CD4-positive, alpha-beta T cell treated with Interleukin-4 for 4 hours (primary cell): ENCODE measurements around the gene VOPP1.

Source experiments
- DNase-seq: peaks from one replicate; pipeline ENCODE4 v3.0.0-alpha.2; 2020

Gene VOPP1

GRCh38 chr7:55507743-55508142, 64.6 kb downstream of the VOPP1 start:
- DNase-seq: no peak

- no peak for DNase-seq
Measured at GRCh38 chr7:55504967-55505658, 67.2 kb downstream of the VOPP1 start.

GRCh38 chr7:55504093-55504859, 68.0 kb downstream of the VOPP1 start:
- no peak for DNase-seq

- no peak for DNase-seq
Measured at GRCh38 chr7:55502858-55503440, 69.4 kb downstream of the VOPP1 start.

DNA sequence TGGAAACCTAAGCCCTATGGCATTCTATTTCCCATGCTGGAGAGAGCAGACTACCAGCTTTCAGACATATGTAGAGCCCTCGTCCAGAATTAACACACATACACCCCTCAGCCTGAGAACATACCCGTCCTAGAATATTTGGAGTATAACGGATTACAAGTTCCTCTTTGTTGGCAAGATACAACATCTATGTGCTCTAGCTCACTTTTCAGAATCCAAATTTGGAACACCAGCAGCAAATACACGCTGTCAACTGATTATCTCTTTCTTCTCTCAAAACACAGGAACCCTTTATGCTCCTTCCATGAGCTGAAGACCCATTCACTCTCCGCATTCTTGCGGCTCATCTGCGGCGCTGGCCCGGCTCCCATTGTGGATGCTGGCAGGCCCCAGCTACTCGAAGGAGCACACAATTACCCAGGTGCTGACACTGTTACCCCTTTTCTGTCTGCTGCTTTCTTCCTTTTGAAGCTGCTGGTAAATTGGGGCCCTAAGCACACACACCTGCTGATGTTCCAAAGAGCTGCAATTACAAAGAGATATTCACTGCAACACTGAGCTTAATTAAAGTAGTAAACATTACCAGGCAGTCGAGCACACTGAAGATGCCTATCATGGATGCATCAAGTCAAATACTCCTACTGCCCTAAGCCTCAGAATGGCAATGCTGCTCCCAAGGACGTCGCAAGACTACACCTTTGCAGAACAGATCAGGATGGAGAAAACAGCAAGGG, 70.0 kb downstream of the VOPP1 start:
- no peak for DNase-seq

DNA sequence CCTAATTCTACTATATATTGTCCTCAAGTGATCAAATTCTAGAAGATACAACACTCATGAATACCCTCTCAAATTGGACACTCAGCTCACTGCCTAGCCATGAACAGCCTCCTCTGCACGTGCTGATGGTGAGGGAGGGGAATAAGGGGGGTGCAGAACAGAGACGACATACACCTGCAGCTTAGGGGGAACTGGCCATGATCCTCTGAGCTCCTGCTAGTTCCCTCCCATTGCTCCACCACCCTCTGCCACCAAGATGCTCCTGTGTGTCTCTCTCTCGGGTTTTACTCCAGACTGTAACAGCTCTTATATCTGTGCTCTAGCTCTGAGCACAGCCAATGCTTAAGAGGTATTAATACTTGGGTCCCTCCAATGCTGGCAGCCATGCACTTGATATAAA, 70.7 kb downstream of the VOPP1 start:
- DNase-seq: no peak

DNA sequence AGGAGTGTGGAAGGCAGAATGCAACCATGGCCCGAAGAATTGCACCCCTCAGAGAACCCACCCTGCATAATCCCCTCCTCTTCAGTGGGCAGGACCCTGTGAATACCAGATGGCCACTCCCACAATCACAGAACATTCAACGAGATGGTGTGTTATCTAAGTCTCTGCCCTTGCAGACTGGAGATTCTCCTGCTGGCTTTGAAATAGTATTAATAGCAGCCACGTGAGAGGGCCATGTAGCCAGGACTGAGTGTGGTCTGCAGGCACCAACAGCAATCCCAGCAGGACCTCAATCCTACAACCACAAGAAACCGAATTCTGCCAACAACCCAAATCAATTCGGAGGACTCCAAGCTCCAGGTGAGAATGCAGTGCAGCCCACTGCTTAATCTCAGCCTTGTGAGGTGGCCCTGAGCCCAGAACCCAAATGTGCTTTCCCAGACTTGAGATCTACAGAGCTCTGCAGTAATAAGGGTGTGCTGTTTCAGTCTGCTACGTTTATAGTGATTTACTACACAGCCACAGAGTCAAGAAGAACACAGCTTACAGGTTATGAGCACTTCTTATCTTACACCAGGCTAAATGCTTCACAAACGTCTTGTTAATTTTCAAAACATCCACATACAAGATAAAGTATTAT, 72.1 kb downstream of the VOPP1 start:
- DNase-seq: no peak

DNA sequence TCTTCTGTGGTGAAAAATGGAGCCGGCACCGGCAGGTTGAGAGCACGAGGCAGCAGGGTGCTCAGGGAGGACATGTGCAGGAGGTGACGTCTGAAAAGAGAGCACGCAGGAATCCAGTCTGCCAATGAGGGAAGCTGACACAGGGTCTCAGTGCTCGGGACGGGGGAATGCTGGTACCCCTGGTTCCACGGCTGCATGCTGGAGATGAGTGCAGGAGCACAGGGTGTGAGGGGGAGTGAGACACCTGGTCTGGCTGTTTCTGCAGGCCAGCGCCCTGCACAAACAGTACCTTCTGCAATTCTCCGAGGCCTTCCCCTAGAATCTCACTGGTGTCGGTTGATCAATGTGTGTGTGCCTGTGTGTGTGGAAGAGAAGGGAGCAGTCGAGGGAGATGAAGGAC, 72.7 kb downstream of the VOPP1 start:
- DNase-seq: no peak

GRCh38 chr7:55498770-55499169, 73.5 kb downstream of the VOPP1 start:
- DNase-seq: no peak

DNA sequence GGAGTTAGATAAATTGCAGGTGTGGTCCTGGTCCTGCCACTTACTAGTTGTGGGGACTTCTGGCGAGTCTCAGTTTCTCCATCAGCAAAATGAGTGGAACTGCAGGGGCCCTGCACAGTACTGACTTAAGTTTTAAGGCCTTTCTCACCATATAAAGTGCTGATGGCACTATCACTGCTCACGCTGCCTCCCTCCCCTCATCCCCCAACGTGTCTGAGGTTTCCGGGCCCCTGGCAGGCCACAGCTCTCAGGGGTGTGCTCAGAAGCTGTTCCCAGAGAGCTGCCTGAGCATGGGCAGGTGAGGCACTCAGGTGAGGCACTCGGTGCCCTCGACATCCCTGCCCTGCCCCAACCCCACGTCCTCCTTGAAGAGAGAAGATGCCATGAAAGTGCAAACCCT, 74.2 kb downstream of the VOPP1 start:
- DNase-seq: peak; percentile 46

- DNase-seq: no peak
Measured at GRCh38 chr7:55497521-55497920, 74.8 kb downstream of the VOPP1 start.

GRCh38 chr7:55496906-55497305, 75.4 kb downstream of the VOPP1 start:
- no peak for DNase-seq

GRCh38 chr7:55494951-55495350, 77.4 kb downstream of the VOPP1 start:
- DNase-seq: no peak

- no peak for DNase-seq
Measured at GRCh38 chr7:55493408-55493807, 78.9 kb downstream of the VOPP1 start.

GRCh38 chr7:55491346-55491745, 81.0 kb downstream of the VOPP1 start:
- no peak for DNase-seq

DNA sequence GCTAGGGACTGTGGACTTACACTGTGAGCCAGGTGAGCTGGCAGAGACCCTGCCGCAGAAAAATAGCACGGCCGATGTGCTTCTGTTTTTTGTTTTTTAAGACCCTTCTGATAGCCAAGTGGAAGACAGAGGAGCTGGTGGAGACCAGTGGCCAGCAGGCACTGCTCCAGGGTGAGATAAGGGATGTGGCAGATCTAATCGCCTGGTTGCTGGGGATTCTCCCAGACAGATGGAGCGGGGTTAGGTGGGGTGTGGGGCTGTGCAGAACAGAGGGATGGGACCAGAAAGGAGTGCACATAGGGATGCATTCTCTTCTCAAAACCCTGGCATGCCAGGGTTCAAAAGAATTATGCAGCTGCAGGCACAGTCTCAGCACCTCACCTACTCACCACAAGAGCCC, 82.2 kb downstream of the VOPP1 start:
- DNase-seq: no peak

GRCh38 chr7:55489552-55489951, 82.8 kb downstream of the VOPP1 start:
- no peak for DNase-seq

DNA sequence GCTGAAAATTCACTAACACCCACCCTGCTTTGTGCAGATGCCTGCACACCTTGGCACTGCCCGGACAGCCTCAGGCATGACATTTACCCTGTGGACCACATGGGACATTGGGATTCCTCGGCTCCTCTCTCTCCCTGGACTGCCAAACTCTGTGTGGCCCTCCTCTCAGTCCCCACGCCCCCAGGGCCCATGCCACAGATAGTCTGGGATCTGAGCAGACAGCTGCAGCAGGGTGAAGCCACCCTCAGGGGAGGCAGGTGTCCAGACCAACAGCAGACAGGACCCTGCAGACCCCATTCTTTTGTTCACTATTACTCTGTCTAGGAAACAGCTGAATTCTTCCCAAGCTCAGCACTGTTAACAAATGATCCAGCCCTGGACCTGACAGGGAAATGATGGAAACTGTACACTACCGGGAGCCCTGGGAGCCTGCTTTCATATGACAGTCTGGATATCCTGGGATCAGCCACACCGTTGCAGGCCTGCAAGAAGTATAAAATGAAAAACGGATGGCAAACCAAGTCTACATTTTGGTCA, 83.4 kb downstream of the VOPP1 start:
- no peak for DNase-seq

DNA sequence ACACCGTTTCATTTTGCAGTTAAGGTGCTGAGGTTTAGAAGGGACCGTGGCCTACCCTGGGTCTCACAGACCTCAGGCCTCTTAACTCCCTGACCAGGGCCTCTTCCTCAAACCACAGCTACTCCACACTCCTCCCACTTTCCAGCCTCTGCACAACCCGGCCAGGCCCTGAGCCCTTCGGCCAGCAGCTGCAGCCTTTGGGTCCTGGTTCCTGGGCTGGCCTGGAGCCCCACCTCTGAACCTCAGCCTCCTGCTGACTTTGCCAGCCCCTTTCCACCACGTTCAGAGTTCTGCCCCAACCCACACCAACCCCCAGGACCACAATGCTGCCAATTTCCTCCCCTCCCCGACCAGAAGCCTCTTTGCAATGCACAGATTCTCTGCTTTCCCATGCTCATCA, 84.1 kb downstream of the VOPP1 start:
- no peak for DNase-seq

DNA sequence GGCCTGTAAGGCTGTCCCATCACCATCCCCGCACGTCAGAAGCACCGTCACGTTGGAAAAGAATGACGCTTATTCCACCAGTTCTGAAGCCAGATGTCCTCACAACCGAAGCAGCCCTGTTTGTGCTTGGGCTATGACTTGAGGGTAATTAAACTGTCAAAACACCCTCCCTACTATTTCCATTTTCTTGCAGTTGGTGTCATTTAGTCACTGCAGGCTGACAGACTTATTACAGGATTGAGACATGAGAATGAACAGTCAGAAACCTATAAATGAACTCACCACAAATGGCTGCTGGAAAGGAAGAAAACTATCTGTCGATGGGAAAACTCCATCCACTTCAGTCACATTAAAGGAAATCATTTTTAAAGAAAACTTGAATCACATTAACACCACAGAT, 85.3 kb downstream of the VOPP1 start:
- DNase-seq: no peak

- no peak for DNase-seq
Measured at GRCh38 chr7:55486192-55486590, 86.1 kb downstream of the VOPP1 start.

DNA sequence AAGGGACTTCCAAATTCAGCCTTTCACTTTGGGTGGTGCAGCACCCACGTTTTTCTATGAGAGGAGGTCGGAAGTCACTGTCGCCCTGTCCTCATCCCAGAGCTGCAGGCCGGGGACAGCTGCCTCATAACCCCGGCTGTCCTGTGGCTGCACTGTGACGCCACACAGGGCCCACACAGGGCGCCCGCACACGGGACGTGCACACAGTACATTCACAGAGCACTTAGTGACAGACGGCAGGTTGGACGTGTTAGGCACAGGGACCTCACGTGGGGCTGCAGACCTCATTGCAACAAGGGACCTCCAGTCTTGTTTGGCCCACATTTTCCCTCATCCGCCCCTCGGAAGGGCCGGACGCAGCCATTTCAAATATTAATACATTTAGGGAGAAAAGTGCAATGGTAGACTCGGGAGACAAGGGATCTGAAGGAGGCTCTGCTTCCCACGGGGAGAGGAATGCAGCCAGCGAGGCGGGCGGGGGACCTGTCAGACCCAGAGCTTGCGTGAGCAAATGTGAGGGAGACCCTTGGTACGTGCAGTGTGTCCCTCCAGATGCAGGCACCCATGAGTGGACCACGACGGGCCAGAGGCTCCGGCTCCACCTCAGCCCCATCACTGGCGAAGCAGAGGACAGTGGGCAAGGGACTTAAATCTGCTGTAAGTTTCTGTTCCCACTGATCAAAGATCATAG, 86.7 kb downstream of the VOPP1 start:
- DNase-seq: no peak
